GM19328 (cell line): ENCODE measurements around the gene HSD17B8.

Source experiments
- ATAC-seq: cut with Tn5 transposase; IDR thresholded peaks from one replicate; pipeline ENCODE4 v1.9.1; 2021; ENCODE audit warnings: mild to moderate bottlenecking, moderate library complexity; ENCODE audit not compliant: unreplicated experiment

HSD17B8 gene

DNA sequence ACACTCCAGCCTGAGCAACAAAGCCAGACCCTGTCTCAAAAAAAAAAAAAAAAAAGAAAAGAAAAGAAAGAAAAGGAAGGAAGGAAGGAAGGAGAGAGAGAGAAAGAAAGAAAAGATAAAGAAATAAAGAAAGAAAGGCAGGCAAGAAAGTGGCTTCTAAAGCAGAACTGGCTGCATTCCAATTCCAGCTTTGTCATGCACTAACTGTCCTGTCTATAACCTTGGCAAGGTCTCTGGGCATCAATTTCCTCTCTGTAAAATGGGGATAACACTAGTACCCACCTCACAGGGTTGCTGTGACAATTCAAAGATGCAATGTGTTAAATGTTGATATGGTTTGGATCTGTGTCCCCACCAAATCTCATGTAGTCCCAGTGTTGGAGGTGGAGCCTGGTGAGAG, 31.9 kb downstream of the HSD17B8 start:
- ATAC-seq, result no peak

DNA sequence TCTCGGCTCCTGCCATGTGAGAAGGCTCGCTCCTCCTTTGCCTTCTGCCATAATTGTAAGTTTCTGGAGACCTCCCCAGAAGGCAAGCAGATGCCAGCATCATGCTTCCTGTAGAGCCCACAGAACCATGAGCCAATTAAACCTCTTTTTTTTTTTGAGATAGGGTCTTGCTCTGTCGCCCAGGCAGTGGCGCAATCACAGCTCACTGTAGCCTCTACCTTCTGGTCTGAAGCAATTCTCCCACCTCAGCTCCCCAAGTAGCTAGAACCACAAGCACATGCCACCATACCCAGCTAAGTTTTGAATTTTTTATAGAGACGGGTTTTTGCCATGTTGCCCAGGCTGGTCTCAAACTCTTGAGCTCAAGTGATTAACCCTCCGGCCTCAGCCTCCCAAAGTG, 32.4 kb downstream of the HSD17B8 start:
- no peak for ATAC-seq

DNA sequence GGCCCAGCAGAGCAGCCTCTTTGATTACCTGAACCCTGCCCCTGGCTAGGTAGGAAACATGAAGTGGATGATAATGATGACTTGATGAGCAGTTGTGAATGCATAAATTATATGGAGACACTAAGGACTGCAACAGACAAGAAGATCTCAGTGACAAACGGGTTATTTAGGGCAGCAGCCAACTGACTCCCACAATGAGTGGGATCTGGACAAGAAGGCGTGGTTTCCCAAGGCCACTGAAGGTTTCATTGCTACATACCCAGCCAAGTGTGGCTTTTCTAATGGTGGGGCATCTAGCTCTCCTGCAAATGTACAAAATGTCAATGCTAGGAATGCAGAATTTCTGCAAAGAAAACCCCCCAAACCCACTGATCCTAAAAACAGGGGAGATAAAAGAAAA, 33.3 kb downstream of the HSD17B8 start:
- ATAC-seq, result no peak

DNA sequence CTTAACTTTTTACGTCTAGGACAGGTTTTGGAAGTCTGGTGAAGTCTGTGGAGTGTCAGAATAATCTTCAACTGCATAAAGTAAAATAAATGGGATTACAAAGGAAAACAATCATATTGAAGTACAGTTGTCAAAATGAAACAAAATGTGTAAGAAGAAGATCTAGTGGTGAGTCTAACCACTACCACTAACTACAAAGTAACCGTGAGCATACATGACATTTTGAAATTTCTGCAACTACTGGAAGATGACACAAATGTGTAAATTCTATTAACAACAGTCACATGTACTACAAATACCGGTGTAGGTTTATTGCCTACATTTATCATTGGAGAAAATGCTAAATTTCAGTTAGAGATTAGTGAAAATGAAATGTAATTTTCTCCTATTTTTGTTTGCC, 37.5 kb downstream of the HSD17B8 start:
- ATAC-seq, result no peak

DNA sequence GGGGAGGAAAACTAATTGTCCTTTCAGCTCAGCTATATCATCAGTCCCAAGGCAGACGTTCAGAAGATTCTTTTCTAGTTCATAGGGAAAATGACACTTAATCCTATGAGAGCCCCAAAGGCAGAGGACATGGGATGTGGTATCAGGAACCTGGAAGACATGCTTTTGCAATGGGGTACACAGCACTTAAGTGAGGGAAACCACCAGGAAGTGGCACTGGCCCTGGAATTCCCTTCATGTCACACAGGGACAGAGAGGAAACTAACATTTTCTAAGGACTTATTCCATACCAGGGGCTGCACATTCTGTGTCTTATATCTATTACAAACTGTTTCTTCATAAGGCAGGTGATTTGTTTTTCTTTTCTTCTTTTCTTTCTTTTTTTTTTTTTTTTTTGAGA, 39.0 kb downstream of the HSD17B8 start:
- no peak for ATAC-seq

DNA sequence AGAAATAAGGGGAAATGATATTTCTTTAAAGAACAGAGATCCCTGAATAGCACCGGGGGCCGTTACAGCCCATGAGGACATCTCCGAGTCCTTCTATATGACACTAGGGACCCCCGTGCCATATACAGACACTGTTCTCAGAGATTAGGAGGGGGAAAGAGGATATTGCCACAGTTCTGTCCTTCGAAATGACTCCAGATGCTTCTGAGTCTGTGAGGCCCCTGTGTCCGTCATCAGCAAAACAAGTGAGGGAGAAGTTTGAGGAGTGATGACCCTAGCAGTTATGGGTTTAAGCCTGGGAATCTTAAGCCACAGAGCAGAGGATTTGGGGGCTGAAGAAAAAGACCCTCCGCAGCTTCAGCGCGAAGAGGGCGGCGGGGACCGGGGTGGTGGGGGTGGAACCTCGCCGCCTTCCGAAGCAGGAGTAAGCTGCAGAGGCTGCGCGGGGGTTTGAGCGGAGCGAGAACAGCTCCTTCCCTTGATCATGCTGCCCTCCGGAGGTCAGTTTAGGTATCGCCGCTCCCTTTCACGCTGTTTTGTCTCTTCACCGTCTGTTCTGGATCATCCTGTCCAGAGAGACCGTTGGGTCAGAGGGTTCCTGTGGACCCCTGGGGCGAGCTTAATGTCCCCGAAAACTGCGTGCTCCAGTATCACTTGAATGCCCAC, 43.7 kb downstream of the HSD17B8 start:
- ATAC-seq, result no peak

DNA sequence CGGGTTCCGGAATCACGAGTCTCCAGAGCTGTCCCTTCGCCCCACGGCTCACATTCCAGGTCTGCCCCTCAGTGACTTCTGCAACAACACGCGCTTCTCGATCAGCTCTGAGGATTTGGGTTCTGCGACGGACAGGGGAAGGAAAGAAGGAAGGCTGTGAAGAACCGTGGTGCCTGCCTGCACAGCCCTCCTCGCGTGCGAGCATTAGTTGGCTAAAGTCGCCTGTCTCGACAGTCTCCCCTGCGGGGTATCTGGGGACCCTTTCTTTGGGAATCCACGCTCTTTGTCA, 44.1 kb downstream of the HSD17B8 start:
- ATAC-seq, result no peak

DNA sequence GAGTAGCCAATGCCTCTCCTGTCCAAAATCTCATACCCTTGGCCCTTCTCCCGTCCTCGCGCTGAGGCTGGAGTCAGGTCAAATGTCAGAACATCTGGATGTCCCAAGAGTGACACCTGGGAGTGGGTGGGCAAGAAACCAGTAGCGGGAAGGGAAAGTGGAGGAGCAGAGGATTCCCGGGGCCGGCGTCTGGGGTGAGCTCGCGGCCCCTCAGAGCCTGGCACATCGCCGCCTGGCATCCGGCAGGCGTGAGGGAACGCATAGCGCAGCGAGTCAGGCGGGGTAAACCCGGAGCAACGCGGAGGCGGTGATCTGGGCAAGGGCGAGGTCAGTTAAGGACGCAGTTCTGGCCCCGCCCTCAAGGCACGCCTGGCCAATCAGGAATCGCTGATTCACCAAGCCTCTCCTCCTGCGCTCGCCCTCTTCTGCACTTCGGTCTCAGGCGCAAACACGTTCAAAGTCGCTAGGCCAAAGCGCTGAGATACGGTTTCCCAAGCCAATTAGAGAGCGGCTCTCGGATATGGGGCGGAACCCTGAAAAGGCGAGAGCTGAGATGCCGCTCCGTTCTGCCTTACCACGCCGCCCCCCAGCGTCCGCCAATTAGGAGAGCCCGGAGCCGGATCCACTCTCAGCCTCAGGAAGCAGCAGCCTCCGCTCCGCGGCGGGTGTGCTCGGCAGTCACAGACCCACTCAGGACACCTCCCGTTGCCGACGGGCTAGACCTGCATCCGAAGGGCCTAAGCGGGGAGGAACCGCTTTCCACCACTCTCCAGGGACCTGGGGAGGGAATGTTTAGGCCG, 44.7 kb downstream of the HSD17B8 start:
- peak; percentile 84 for ATAC-seq

DNA sequence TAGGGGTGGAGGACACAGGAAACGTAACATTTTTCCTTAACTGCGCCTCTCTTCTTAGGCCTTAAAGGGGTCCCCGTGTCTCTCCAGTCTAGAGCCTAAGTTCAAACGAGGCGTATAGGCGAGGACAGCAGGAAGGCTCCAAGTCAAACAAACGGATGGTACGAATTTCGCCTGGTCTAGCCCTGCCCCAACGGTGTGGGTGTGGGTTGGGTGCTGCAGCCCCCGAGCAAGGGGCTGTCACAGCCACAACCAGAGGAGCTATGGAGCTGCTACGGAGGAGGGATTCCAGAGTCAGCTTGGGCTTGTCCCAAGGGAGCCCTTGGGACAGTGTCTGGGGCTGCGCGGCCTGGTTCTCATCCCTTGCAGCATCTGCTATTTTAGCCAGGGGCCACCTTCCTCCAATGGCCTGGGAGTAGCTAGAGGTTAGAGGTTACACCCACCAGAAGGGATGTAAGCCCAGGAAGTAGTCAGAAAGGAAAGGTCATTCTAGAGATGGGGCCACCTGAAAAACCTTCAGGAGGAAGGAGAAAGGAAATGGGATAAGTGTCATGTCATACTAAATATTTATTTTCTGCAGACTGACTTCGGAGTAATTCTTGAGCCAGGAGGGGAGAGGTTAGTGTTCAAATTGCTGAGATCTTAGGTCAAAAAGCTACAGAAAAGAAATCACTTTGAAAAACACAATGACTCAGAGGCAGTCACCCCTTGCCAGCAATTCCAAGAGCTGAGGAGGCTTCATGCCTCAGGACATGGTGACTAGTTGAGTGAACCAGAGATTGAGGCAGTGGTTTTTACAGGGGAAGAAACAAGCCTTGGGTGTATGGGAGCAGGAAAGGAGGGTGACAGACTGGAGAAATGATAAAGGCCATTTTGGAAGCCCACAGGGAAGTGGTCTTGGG, 45.5 kb downstream of the HSD17B8 start:
- ATAC-seq, result no peak

DNA sequence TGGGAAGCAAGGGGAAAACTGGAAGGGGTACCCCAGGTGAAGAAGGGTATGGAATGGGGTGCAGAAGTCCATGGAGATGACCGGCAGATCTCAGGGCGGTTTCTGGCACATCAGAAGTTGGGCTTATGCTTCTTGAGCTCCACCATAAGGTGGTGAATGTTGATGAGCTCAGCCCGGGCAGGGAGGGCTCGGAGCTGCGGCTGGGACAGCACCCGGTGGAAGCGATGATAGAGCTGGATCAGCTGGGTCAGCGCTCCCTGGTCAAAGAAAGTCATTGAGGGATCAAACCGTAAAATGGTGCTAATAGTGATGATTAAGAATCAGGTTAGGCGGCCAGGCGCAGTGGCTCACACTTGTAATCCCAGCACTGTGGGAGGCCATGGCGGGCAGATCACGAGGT, 46.3 kb downstream of the HSD17B8 start:
- ATAC-seq, result no peak

DNA sequence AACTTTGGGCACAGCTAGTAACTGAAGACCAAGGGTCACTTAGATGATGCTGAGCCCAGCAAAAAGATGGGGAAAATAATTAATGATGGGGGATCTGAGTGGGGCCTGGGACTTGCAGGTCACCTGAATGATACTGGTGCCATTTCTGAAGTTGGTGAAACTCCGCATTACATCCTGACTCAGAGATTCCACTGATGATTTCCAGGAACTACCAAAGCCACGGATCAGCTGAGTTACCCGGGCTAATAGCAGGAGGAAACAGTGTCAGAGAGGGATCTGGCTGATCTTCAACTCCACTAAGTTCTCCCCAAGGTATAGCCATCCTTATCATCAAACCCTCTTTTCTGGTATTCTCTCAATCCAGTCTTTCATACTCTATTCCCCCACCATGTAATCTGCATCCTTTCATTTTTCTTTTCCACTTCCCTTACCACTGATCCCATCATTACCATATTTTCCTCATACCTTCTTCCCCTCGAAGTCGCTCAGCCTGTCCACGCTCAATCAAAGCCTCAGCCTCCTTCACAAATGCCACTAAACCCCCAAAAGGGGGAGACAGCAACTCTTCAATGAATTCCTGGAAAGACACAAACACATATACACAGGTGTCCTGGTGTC, 47.0 kb downstream of the HSD17B8 start:
- ATAC-seq, result no peak

DNA sequence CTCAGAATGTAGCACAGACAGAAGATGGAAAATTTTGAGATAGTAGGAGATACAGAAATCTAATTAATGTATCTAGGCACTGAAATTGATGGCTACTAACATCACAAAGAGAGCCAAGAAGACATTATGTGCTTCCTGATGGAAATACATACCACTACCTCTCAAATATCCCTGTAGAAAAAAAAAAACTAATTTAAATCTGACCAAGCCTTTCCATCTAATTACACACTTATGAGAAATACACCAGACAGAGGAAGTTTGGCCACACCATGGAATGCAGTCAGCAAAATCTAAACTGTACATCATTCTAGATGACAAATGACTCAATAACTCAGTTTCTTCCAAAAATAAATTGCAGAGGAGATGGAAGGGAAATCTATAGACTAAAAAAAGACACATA, 48.3 kb downstream of the HSD17B8 start:
- no peak for ATAC-seq

DNA sequence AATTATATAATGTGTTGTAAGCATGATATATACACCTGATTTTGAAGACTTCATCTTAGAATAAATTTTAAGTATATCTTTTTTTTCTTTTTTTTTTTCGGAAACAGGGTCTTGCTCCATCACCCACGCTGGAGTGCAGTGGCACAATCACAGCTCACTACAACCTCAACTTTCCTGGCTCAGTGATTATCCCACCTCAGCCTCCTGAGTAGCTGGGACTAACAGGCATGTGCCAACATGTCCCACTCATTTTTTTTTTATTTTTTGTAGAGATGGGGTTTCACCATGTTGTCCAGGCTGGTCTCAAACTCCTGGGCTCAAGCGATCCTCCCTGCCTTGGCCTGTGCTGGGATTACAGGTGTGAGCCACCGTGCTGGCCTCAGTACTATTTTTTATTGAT, 50.1 kb downstream of the HSD17B8 start:
- ATAC-seq, result no peak
